Heart right ventricle (tissue), 16 donors: ENCODE results near the gene SNX33. TPM values are rescaled to one million over a fixed set of nuclear protein-coding genes. Genes with fewer than 3 reads are reported as not detected.

Experiments used
- ATAC-seq, 8 donors: fragments of 200-7000 bp; cut with Tn5 transposase; one replicate each; pipeline ENCODE4 v1.9.1; 2020; ENCODE audit warnings: mild to moderate bottlenecking in 8 of 8, moderate library complexity in 8 of 8, moderate number of reproducible peaks in 1 of 8
- DNase-seq, 2 donors: peaks; one replicate each; pipeline ENCODE4 v3.0.0-alpha.2; 2020
- H3K27ac ChIP-seq, 10 donors: fragments of 200-600 bp; sonication (generic) in 2 of 10; one replicate each; pipeline versions ENCODE4 v1.5.0 to v1.8.0; 2020 to 2022; ENCODE audit warnings: mild to moderate bottlenecking in 3 of 10
- H3K27me3 ChIP-seq, 7 donors: fragments of 200-600 bp; one replicate each; pipeline ENCODE4 v1.8.0; 2021 to 2022; ENCODE audit warnings: mild to moderate bottlenecking in 2 of 7
- H3K36me3 ChIP-seq, 9 donors: fragments of 200-600 bp; sonication (generic) in 1 of 9; one replicate each; pipeline versions ENCODE4 v1.5.0 to v1.8.0; 2020 to 2022; ENCODE audit warnings: mild to moderate bottlenecking in 2 of 9
- H3K4me1 ChIP-seq, 9 donors: fragments of 200-600 bp; sonication (generic) in 1 of 9; one replicate each; pipeline versions ENCODE4 v1.5.0 to v1.8.0; 2020 to 2022; ENCODE audit warnings: mild to moderate bottlenecking in 4 of 9
- H3K4me3 ChIP-seq, 10 donors: fragments of 200-600 bp; sonication (generic) in 2 of 10; one replicate each; pipeline versions ENCODE4 v1.5.0 to v1.8.0; 2020 to 2022; ENCODE audit warnings: mild to moderate bottlenecking in 7 of 10, moderate library complexity in 2 of 10
- H3K9me3 ChIP-seq, 11 donors: fragments of 200-600 bp in 10 of 11; sonication (generic) in 2 of 11; one replicate each; pipeline versions ENCODE4 v1.5.0 to v1.8.0; 2013 to 2022; ENCODE audit warnings: mild to moderate bottlenecking in 2 of 11, control low read depth in 1 of 11, moderate library complexity in 1 of 11
- WGBS, 2 donors: extraction: QIAGEN DNeasy Blood & Tissue Kit; methylation state at CpG; one replicate each; pipeline ENCODE4 v1.1.7; 2013; ENCODE audit warnings: inconsistent platforms in 1 of 2; 5-methylcytosine and 5-hydroxymethylcytosine counted together
- intact Hi-C, 10 donors: fragments of 100-400 bp; cut with DNase I; formaldehyde crosslinking; loops; one replicate each; pipeline versions ENCODE4 v1.11.1 to v1.14.2; 2022
- polyA plus RNA-seq, 2 donors: library from polyadenylated mRNA; stranded (reverse); fragments of 200-250 nt; gene quantifications; one replicate each; pipeline ENCODE4 v1.2.3, GENCODE V29; 2013
- total RNA-seq, 10 donors: library from RNA; stranded (reverse); fragmentation: NEBNext Ultra II Directional in 3 of 10; extraction: Animal tissue kit (Norgen Biotek cat#: 25700) in 3 of 10; gene quantifications; one replicate each; pipeline versions ENCODE4 v1.2.1 to v1.2.4, GENCODE V29; 2021 to 2023
- TF ChIP-seq, protein P1 (sequence below), 9 donors: fragments of 200-600 bp; sonication (generic) in 2 of 9; IDR thresholded peaks; one replicate each; pipeline versions ENCODE4 v1.5.0 to v1.8.0; 2021 to 2022; ENCODE audit warnings: antibody characterized with exemption in 9 of 9, mild to moderate bottlenecking in 5 of 9, moderate library complexity in 1 of 9
- donor health status: Arrhythmogenic right ventricular cardiomyopathy.
- donor health status: ischemic (EF 13 %, LVEDD 7.1; RV severe dilation, severe dysfunction).
- donor health status: healthy with polysubstance abuse.
- donor health status: DM: no; HTN: yes; CAD: no.
- donor health status: DM: no; HTN: no; CAD: no.
- donor health status: ischemic (EF 25% LVEDD 6.9; RV normal size, moderate dysfunction).
- donor health status: ischemic (EF 25% LVEDD 5.7; RV mildly dilated, moderate dysfunction).
- donor health status: healthy.
- donor health status: DM: yes; HTN: yes; CAD: no.
- donor health status: Ischemic cardiomyopathy.
- donor health status: ischemic (EF 35%, LVEDD 5.7; RV mildly dilated, moderate dysfunction).
- donor health status: nonischemic (EF 11% LVEDD 7.7; RV severe dilation, severe dysfunction).
- donor health status: DM: yes; HTN: yes; CAD: no.
- donor health status: PGD.
- donor health status: ischemic (EF 29% LVEDD 5.4; RV normal size, mild dysfunction).
- donor health status: nonischemic (EF 23%, LVEDD 6.1; RV moderate dilation, normal function).

The SNX33 gene
- total and polyA plus RNA-seq, 12 donors = 7.4 to 14.8 (median 9.7) TPM

DNA sequence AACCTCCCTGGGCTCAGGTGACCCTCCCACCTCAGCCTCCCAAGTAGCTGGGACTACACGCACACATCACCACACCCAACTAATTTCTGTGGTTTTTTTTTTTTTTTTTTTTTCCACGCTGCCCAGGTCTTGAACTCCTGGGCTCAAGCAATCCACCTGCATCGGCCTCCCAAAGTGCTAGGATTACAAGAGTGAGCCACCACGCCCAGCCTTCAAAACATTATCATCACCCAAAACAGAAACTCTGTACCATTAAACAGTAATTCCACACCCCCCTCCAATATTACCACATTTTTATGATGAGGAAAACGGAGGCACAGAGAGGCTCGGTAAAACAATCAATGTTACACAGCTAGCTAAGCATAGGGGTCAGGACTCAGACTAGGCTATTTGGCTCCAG, 11.7 kb upstream of the SNX33 start:
- Histone ChIP-seq H3K27me3 (no peaks in the 10 kb centered on the region), H3K4me3 (no peak overlapping the region), H3K36me3 (peaks cover 0 to 13% (median 0%) of the 10 kb centered on the region in 9 donors), H3K9me3 (no peaks in the 10 kb centered on the region), H3K27ac (peak overlapping the region in 1 of 10 donors; percentile 96), H3K4me1 (peaks cover 15 to 40% (median 32%) of the 10 kb centered on the region in 9 donors)
- 93% methylated on average over 6 of the region's 6 CpGs for WGBS, 2 donors
- ATAC-seq = no peak
- no peak for DNase-seq
- intact Hi-C loops = loop anchor here in 8 of 10 donors (5.0 to 10.0 kb wide), 3 partner anchors 36 to 49 kb away; no protein-coding TSS in a partner anchor
- TF ChIP-seq, protein P1, sequence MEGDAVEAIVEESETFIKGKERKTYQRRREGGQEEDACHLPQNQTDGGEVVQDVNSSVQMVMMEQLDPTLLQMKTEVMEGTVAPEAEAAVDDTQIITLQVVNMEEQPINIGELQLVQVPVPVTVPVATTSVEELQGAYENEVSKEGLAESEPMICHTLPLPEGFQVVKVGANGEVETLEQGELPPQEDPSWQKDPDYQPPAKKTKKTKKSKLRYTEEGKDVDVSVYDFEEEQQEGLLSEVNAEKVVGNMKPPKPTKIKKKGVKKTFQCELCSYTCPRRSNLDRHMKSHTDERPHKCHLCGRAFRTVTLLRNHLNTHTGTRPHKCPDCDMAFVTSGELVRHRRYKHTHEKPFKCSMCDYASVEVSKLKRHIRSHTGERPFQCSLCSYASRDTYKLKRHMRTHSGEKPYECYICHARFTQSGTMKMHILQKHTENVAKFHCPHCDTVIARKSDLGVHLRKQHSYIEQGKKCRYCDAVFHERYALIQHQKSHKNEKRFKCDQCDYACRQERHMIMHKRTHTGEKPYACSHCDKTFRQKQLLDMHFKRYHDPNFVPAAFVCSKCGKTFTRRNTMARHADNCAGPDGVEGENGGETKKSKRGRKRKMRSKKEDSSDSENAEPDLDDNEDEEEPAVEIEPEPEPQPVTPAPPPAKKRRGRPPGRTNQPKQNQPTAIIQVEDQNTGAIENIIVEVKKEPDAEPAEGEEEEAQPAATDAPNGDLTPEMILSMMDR (IDR thresholded peaks at IDR 0.05) = no peak

DNA sequence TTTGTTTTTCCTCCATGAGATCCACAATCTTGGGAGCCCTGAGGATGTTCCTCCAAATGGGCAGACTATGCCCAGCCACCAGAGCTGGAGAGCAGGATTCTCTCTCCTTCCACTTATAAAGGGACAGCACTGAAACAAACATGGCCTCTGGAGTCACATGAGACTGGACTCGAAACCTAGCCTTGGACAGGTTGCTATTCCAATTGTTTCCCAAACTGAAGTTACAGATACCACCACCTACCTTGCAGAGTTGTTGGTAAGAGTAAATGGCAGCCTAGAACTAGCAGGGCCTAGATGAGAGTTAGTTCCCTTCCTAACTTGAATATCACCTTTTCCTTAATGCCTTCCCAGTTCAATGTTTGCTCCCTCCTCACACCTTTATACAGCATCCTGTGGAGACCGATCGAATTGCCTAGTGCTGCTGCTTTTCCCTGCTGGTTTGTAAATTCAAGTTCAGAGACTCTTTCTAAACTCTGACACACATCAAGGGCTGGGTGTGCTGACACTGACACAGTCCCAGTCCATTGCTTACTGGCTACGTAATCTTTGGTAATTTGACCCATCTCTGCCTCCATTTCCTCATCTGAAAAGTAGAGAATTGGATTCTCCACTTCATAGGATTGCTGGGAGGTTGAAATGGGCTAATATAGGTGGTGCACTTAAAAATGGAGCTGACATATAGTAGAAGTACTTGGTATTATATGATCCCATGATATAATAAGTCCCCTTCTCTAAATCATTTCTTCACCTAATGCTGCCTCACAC, 10.3 kb upstream of the SNX33 start:
- peaks cover 0 to 13% (median 0%) of the 10 kb centered on the region in 9 donors for H3K36me3 ChIP-seq
- TF ChIP-seq, protein P1 (IDR thresholded peaks at IDR 0.05) = no peak
- peaks cover 15 to 42% (median 37%) of the 10 kb centered on the region in 9 donors for H3K4me1 ChIP-seq
- WGBS, 2 donors = 61 to 63% methylated on average over 4 of the region's 4 CpGs
- no peaks in the 10 kb centered on the region for H3K27me3 ChIP-seq
- peak overlapping the region in 4 of 10 donors; percentile 70 to 89 (median 88) for H3K4me3 ChIP-seq
- intact Hi-C loops = loop anchor here in 8 of 10 donors (2.0 to 10.0 kb wide), 4 partner anchors 13 to 47 kb away; partner anchors contain the start of gene SNUPN (in 1 of the 8)
- DNase-seq = no peak
- H3K27ac ChIP-seq = peak overlapping the region in 9 of 10 donors; percentile 12 to 100 (median 92)
- H3K9me3 ChIP-seq = no peaks in the 10 kb centered on the region
- ATAC-seq = no peak

DNA sequence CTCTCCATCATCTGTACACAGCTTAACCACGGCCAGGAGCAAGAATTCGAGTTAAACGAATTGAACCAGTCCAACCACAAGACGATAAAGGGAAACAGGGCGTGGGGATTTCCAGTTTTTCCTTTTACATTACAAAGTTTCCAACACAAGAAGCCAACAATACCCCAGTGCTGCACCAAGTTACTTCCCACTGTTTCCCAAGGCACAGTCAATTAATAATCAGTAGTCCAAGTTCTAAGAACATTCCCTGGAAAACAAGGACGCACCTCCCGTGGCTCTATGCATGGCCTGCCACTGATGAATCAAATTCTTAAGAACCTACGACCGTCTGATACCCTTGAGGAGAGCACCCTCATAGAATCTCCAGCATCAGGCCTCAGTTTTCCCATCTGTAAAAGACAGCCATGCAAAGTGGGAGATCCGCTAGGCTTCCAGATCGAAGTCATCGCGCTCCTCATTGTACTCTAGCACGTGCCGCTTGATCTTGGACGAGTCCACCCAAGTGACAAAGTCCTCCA, 8.5 kb upstream of the SNX33 start:
- Histone ChIP-seq H3K9me3 (no peaks in the 10 kb centered on the region), H3K4me3 (peak overlapping the region; percentile 67 to 98 (median 88)), H3K4me1 (peaks cover 15 to 42% (median 37%) of the 10 kb centered on the region in 9 donors), H3K27ac (peak overlapping the region; percentile 87 to 100 (median 92)), H3K36me3 (peaks cover 0 to 13% (median 0%) of the 10 kb centered on the region in 9 donors), H3K27me3 (no peaks in the 10 kb centered on the region)
- WGBS, 2 donors = 2% methylated on average over 16 of the region's 16 CpGs
- TF ChIP-seq, protein P1 (IDR thresholded peaks at IDR 0.05) = no peak
- DNase-seq = no peak
- ATAC-seq = no peak
- intact Hi-C loops = loop anchor here in 8 of 10 donors (1.0 to 10.0 kb wide), 5 partner anchors 14 to 188 kb away; partner anchors contain the start of genes SIN3A (in 1 of the 8) and SNUPN (in 1 of the 8)

DNA sequence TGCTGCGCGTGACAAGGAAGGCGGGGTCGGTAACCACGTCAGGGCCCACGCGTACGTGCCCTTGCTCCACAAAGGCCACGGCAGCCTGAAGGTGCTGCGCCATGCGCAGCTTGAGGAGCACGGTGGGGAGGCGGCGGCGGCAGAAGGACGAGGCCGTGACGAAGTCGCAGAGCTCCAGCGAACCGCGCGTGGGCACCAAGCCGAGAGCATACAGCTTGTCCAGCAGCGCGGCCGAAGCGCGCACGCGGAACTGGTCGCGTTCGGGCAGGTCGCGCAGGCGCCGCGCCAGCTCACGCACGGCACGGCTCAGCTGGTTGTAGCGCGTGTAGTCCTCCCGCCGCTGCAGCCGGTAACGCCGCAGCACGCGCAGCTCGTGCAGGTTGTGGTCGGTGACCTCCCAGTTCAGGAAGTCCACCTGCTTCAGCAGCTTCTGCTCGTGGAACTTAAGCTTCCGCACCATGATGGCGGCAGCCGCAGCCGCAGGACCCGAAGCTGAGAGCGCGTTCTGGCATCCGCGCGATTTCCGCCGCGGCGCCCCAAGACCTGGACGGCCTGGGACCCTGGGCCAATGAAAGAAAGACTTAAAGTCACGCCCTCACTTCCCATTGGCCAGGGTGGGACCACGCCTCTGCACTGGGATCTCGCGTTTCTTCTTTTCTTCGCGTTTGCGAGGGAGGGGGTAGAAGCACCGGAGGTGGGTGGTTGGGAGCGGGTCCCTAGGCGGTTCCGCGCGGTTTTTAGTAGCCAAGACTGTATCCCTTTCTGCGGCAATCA, 7.8 kb upstream of the SNX33 start, which contains the start of gene IMP3:
Gene IMP3 (minus strand): TSS at position 516 of the 774 bp plus-strand sequence. CDS start 56 bp downstream, at position 460.
- DNase-seq (peak; percentile 93 to 96), ATAC-seq (peak; percentile 97 to 98 (median 97))
- Histone ChIP-seq H3K4me3 (peak within 1 kb of the TSS; percentile 67 to 98 (median 88)), H3K27ac (peak within 1 kb of the TSS; percentile 87 to 100 (median 92)), H3K27me3 (no peaks in the 10 kb centered on the region), H3K36me3 (peaks cover 0 to 13% (median 0%) of the 10 kb centered on the region in 9 donors), H3K9me3 (no peaks in the 10 kb centered on the region), H3K4me1 (peaks cover 15 to 42% (median 37%) of the 10 kb centered on the region in 9 donors)
- TF ChIP-seq, protein P1 (IDR thresholded peaks at IDR 0.05) = no peak
- intact Hi-C loops = loop anchor here in 8 of 10 donors (1.0 to 10.0 kb wide), 7 partner anchors 15 to 273 kb away; partner anchors contain the start of genes FBXO22 (in 1 of the 8), MAN2C1 (in 1 of the 8), SIN3A (in 1 of the 8) and SNUPN (in 1 of the 8)
- WGBS, 2 donors = 0% methylated on average over 83 of the region's 83 CpGs
